HCT116 (cell line): Measurements from ENCODE around the gene MEX3B.

Source experiments
- CTCF ChIP-seq, 3 experiments: fragments of 200-600 bp in 1 of 3; sonication (generic) in 1 of 3; IDR thresholded peaks in 2 of 3; conservative IDR thresholded peaks in 1 of 3; 2 replicates each; pipeline ENCODE4 v1.5.1; 2012 to 2017; ENCODE audit warnings: low read depth in 2 of 3, low read length in 2 of 3, antibody characterized with exemption in 1 of 3, borderline replicate concordance in 1 of 3, control low read depth in 1 of 3, mild to moderate bottlenecking in 1 of 3, mixed read lengths in 1 of 3, mixed run types in 1 of 3, moderate library complexity in 1 of 3; ENCODE audit not compliant: insufficient read depth in 1 of 3
- EZH2 ChIP-seq: fragments of 200-600 bp; sonication (generic); IDR thresholded peaks from 2 replicates; pipeline ENCODE4 v1.6.1; 2017; ENCODE audit warnings: antibody characterized with exemption, mixed run types
- EZH2phosphoT487 ChIP-seq: fragments of 200-600 bp; IDR thresholded peaks from 2 replicates; pipeline ENCODE4 v1.6.1; 2018; ENCODE audit warnings: antibody characterized with exemption, borderline replicate concordance
- FOSL1 ChIP-seq: IDR thresholded peaks from 2 replicates; pipeline ENCODE4 v1.6.1; 2012; ENCODE audit warnings: low read depth
- POLR2A ChIP-seq: IDR thresholded peaks from 2 replicates; pipeline ENCODE4 v1.7.0; 2011; ENCODE audit warnings: borderline replicate concordance; ENCODE audit not compliant: insufficient read depth, insufficient read length; ENCODE audit errors: extremely low read depth
- POLR2AphosphoS5 ChIP-seq: IDR thresholded peaks from 2 replicates; pipeline ENCODE4 v1.6.1; 2011; ENCODE audit warnings: mild to moderate bottlenecking, low read depth, low read length, moderate library complexity
- SP1 ChIP-seq: IDR thresholded peaks from 2 replicates; pipeline ENCODE4 v1.6.1; 2012; ENCODE audit warnings: low read depth
- SRF ChIP-seq: IDR thresholded peaks from 2 replicates; pipeline ENCODE4 v1.6.1; 2012; ENCODE audit warnings: low read depth
- TCF7L2 ChIP-seq: IDR thresholded peaks from 2 replicates; pipeline ENCODE4 v1.7.0; 2011; ENCODE audit warnings: borderline replicate concordance, inconsistent platforms; ENCODE audit not compliant: insufficient read depth, insufficient read length; ENCODE audit errors: extremely low read depth

- TF ChIP-seq CTCF (IDR thresholded peaks at IDR 0.05 in 2 of 3, conservative IDR thresholded peaks at IDR 0.05 in 1 of 3; ENCODE audit: borderline replicate concordance in 1 of 3, insufficient read depth in 1 of 3, low read depth in 2 of 3, low read length in 2 of 3) (no peak), EZH2 (no peak), POLR2AphosphoS5 (no peak), POLR2A (no peak), SP1 (no peak; the same call in 1 of the 2 replicates), EZH2phosphoT487 (no peak), FOSL1 (no peak), SRF (no peak), TCF7L2 (no peak)
These were observed at the start of gene MEX3B for GRCh38 chr15:82045892-82046665.
